HG03342 (cell line): ENCODE data around the gene GARS1.
"Not testable (repeated sequence)": the region's sequence is repeated elsewhere in the genome, so short reads cannot be mapped to it uniquely, and the experiment has no call there.

Source experiments
- ATAC-seq: cut with Tn5 transposase; IDR thresholded peaks from one replicate; pipeline ENCODE4 v1.9.1; 2021; ENCODE audit warnings: mild to moderate bottlenecking, moderate library complexity; ENCODE audit not compliant: unreplicated experiment

Gene GARS1

GRCh38 chr7:30572212-30572841 lies 22.4 kb upstream of the GARS1 start:
- ATAC-seq = no peak

GRCh38 chr7:30575910-30576309 lies 18.8 kb upstream of the GARS1 start:
- ATAC-seq = no peak

- ATAC-seq = no peak
Measured at GRCh38 chr7:30583181-30583580, 11.5 kb upstream of the GARS1 start.

- ATAC-seq = no peak
Measured at GRCh38 chr7:30584415-30584814, 10.3 kb upstream of the GARS1 start.

- ATAC-seq = no peak
Measured at GRCh38 chr7:30584965-30585364, 9.7 kb upstream of the GARS1 start.

- no peak for ATAC-seq
Measured at GRCh38 chr7:30585675-30586074, 9.0 kb upstream of the GARS1 start.

- not testable (repeated sequence) for ATAC-seq
Measured at GRCh38 chr7:30587547-30587946, 7.1 kb upstream of the GARS1 start.

GRCh38 chr7:30589111-30589510 lies 5.6 kb upstream of the GARS1 start:
- no peak for ATAC-seq

- peak; percentile 43 for ATAC-seq
Measured at GRCh38 chr7:30594048-30594539, 584 bp upstream of the GARS1 start.

- ATAC-seq = no peak
Measured at GRCh38 chr7:30595436-30596013, 847 bp downstream of the GARS1 start.

- ATAC-seq = no peak
Measured at GRCh38 chr7:30596014-30596641, 1.4 kb downstream of the GARS1 start.

GRCh38 chr7:30596721-30597120 lies 2.0 kb downstream of the GARS1 start:
- ATAC-seq = no peak

GRCh38 chr7:30598121-30598876 lies 3.6 kb downstream of the GARS1 start:
- ATAC-seq = no peak

- no peak for ATAC-seq
Measured at GRCh38 chr7:30604901-30605300, 10.2 kb downstream of the GARS1 start.

- ATAC-seq = no peak
Measured at GRCh38 chr7:30605832-30606231, 11.2 kb downstream of the GARS1 start.

- no peak for ATAC-seq
Measured at GRCh38 chr7:30612658-30613265, 18.1 kb downstream of the GARS1 start.

- ATAC-seq = no peak
Measured at GRCh38 chr7:30613366-30614325, 19.0 kb downstream of the GARS1 start.

GRCh38 chr7:30616318-30616717 lies 21.6 kb downstream of the GARS1 start:
- no peak for ATAC-seq

- ATAC-seq = no peak
Measured at GRCh38 chr7:30617359-30617758, 22.7 kb downstream of the GARS1 start.

- no peak for ATAC-seq
Measured at GRCh38 chr7:30618080-30618676, 23.5 kb downstream of the GARS1 start.
